ENCODE measurements around the gene ZYG11A.

- TF ChIP-seq CTCF (conservative IDR thresholded peaks at IDR 0.05 in 1 of 2, IDR thresholded peaks at IDR 0.05 in 1 of 2; ENCODE audit: low read depth in 1 of 2, low read length in 2 of 2) (no peak), EZH2 (IDR thresholded peaks at IDR 0.05; ENCODE audit: low read length, missing control alignments) (no peak)
Observed at GRCh38 chr1:52834798-52835197, 7.8 kb upstream of the ZYG11A start.
